MCF 10A (cell line): ENCODE results near the gene GRPR. TPM values are rescaled to one million over a fixed set of nuclear protein-coding genes. Genes with fewer than 3 reads are reported as not detected.

Experiments
- BruUV-seq: library from RNA; stranded (reverse); fragments of 400-500 nt; replicated peaks from 2 replicates; lab custom pipeline; 2021; lab: Mats Ljungman, UMichigan
- CTCF ChIA-PET: fragments of 300-600 bp; sonication (Branson Sonifier 250); formaldehyde crosslinking; extraction: SDS; loops from one replicate; lab custom pipeline; 2021; ENCODE audit warnings: antibody characterized with exemption, inconsistent platforms; lab: Yijun Ruan, JAX
- POLR2A ChIA-PET: fragments of 300-600, 350-650 bp; sonication (Branson Sonifier 250); formaldehyde crosslinking; extraction: SDS; loops from one replicate; lab custom pipeline; 2020; ENCODE audit warnings: antibody characterized with exemption, inconsistent platforms; lab: Yijun Ruan, JAX
- DNase-seq: peaks from one replicate; pipeline ENCODE4 v3.0.0-alpha.2; 2018; ENCODE audit not compliant: unreplicated experiment
- H3K27ac Mint-ChIP-seq: one replicate; pipeline ENCODE4 v1.8.0; 2022; ENCODE audit warnings: mild to moderate bottlenecking, low read depth, mixed read lengths; ENCODE audit not compliant: unreplicated experiment
- H3K27me3 Mint-ChIP-seq: one replicate; pipeline ENCODE4 v1.8.0; 2022; ENCODE audit warnings: mixed read lengths; ENCODE audit not compliant: insufficient read depth, unreplicated experiment
- H3K36me3 Mint-ChIP-seq: one replicate; pipeline ENCODE4 v1.8.0; 2022; ENCODE audit warnings: mild to moderate bottlenecking, moderate library complexity, mixed read lengths; ENCODE audit not compliant: insufficient read depth, unreplicated experiment
- H3K4me1 Mint-ChIP-seq: one replicate; pipeline ENCODE4 v1.8.0; 2022; ENCODE audit warnings: mixed read lengths; ENCODE audit not compliant: insufficient read depth, unreplicated experiment
- H3K4me3 Mint-ChIP-seq: one replicate; pipeline ENCODE4 v1.8.0; 2022; ENCODE audit warnings: mild to moderate bottlenecking, moderate library complexity, mixed read lengths; ENCODE audit not compliant: unreplicated experiment
- H3K9me3 Mint-ChIP-seq: one replicate; pipeline ENCODE4 v1.8.0; 2022; ENCODE audit warnings: mixed read lengths; ENCODE audit not compliant: unreplicated experiment
- CTCF ChIP-seq: fragments of 200-600 bp; IDR thresholded peaks from one replicate; pipeline ENCODE4 v1.8.0; 2022; ENCODE audit warnings: antibody characterized with exemption, mild to moderate bottlenecking; ENCODE audit not compliant: unreplicated experiment
- intact Hi-C: fragments of 100-400 bp; cut with micrococcal nuclease; formaldehyde crosslinking; loops from 2 replicates; pipeline ENCODE4 v1.14.1; 2022
- total RNA-seq: library from RNA; stranded (reverse); gene quantifications from 2 replicates; pipeline ENCODE4 v1.2.3, GENCODE V29; 2022

Gene GRPR
- total RNA-seq, 1 experiment from 2014 or later = not detected

GRCh38 chrX:16081357-16081756 lies 42.0 kb upstream of the GRPR start:
- Mint-ChIP-seq H3K4me3 (no peak overlapping the region), H3K9me3 (no peaks in the 10 kb centered on the region), H3K27ac (no peak overlapping the region), H3K36me3 (no peaks in the 10 kb centered on the region), H3K4me1 (no peaks in the 10 kb centered on the region), H3K27me3 (peaks cover 48% of the 10 kb centered on the region)
- ChIA-PET POLR2A (no interaction called here), CTCF (no interaction called here)
- no TSS peak for BruUV-seq
- TF ChIP-seq CTCF = no peak
- no peak for DNase-seq
- intact Hi-C loops = no loop called here

- ChIA-PET CTCF (no interaction called here), POLR2A (no interaction called here)
- no peak for DNase-seq
- no peak for TF ChIP-seq CTCF
- no peaks in the 10 kb centered on the region for H3K4me1 Mint-ChIP-seq
- peaks cover 54% of the 10 kb centered on the region for H3K27me3 Mint-ChIP-seq
- no peak overlapping the region for H3K4me3 Mint-ChIP-seq
- no peaks in the 10 kb centered on the region for H3K9me3 Mint-ChIP-seq
- no peak overlapping the region for H3K27ac Mint-ChIP-seq
- intact Hi-C loops = no loop called here
- H3K36me3 Mint-ChIP-seq = no peaks in the 10 kb centered on the region
- no TSS peak for BruUV-seq
Measured at GRCh38 chrX:16082470-16083085, 40.8 kb upstream of the GRPR start.

GRCh38 chrX:16087076-16087475 lies 36.3 kb upstream of the GRPR start:
- Mint-ChIP-seq H3K9me3 (no peaks in the 10 kb centered on the region), H3K4me3 (no peak overlapping the region), H3K27me3 (peaks cover 49% of the 10 kb centered on the region), H3K36me3 (no peaks in the 10 kb centered on the region), H3K4me1 (no peaks in the 10 kb centered on the region), H3K27ac (no peak overlapping the region)
- POLR2A ChIA-PET = no interaction called here
- intact Hi-C loops = no loop called here
- CTCF ChIA-PET = interaction anchor here (0.8 kb wide), 1 partner anchor 15 kb away, joined by 3 read pairs; no protein-coding TSS in a partner anchor
- no TSS peak for BruUV-seq
- TF ChIP-seq CTCF = no peak
- no peak for DNase-seq

GRCh38 chrX:16089086-16089485 lies 34.3 kb upstream of the GRPR start:
- H3K9me3 Mint-ChIP-seq = no peaks in the 10 kb centered on the region

More at GRCh38 chrX:16089086-16089485, 34.3 kb upstream of the GRPR start:
- BruUV-seq = no TSS peak
- ChIA-PET POLR2A (no interaction called here), CTCF (no interaction called here)
- DNase-seq = no peak
- peaks cover 58% of the 10 kb centered on the region for H3K27me3 Mint-ChIP-seq
- no peak overlapping the region for H3K4me3 Mint-ChIP-seq
- no peaks in the 10 kb centered on the region for H3K4me1 Mint-ChIP-seq
- TF ChIP-seq CTCF = no peak
- no peaks in the 10 kb centered on the region for H3K36me3 Mint-ChIP-seq
- intact Hi-C loops = no loop called here
- H3K27ac Mint-ChIP-seq = no peak overlapping the region
